HCT116 (cell line): ENCODE data around the gene CDK2AP2. TPM values are rescaled to one million over a fixed set of nuclear protein-coding genes. Genes with fewer than 3 reads are reported as not detected.

Experiments used
- ATAC-seq: fragments of 200-7000 bp; cut with Tn5 transposase; 2 replicates; pipeline ENCODE4 v1.9.1; 2020; ENCODE audit warnings: mild to moderate bottlenecking, moderate library complexity
- BruUV-seq: library from RNA; stranded (reverse); fragments of 400-500 nt; replicated peaks from 2 replicates; lab custom pipeline; 2021; lab: Mats Ljungman, UMichigan
- CTCF ChIA-PET: fragments of 300-600 bp; sonication (Branson Sonifier 250); formaldehyde crosslinking; loops from one replicate; lab custom pipeline; 2021; ENCODE audit warnings: antibody characterized with exemption; lab: Charles Lee
- POLR2A ChIA-PET: fragments of 300-600, 350-600 bp; sonication (Branson Sonifier 250); formaldehyde crosslinking; loops from one replicate; lab custom pipeline; 2021; ENCODE audit warnings: antibody characterized with exemption; lab: Charles Lee
- RAD21 ChIA-PET, 2 experiments: fragments of 300-600 bp; sonication (Branson Sonifier 250); formaldehyde crosslinking; loops; one replicate each; lab custom pipeline; 2023; ENCODE audit warnings: low total read pairs in 2 of 2; ENCODE audit not compliant: uncharacterized antibody in 2 of 2, unreplicated experiment in 2 of 2, low non-redundant PET in 1 of 2; lab: Charles Lee
- DNase-seq: peaks from one replicate; pipeline ENCODE4 v3.0.0-alpha.2; 2010; ENCODE audit warnings: low read depth, low spot score
- H2AFZ ChIP-seq: fragments of 200-600 bp; shearing (Covaris generic), sonication (generic); 2 replicates; pipeline ENCODE4 v1.6.1; 2017; ENCODE audit warnings: low read depth, mixed run types, mixed read lengths, antibody characterized with exemption, low read length; ENCODE audit not compliant: poor library complexity, severe bottlenecking
- H3K27ac ChIP-seq: 2 replicates; pipeline ENCODE4 v1.5.1; 2012; ENCODE audit warnings: low read depth, low read length
- H3K27me3 ChIP-seq: fragments of 200-600 bp; sonication (generic); 2 replicates; pipeline ENCODE4 v1.6.1; 2016; ENCODE audit warnings: mixed run types, low read length, mixed read lengths; ENCODE audit not compliant: insufficient read depth
- H3K36me3 ChIP-seq, 2 experiments: fragments of 200-500 bp in 1 of 2; fragments of 200-600 bp in 1 of 2; sonication (Bioruptor generic) in 1 of 2; sonication (generic) in 1 of 2; 2 replicates each; pipeline versions ENCODE4 v1.5.1 to v1.6.1; 2014 to 2016; ENCODE audit warnings: low read length in 2 of 2, inconsistent platforms in 1 of 2, mixed read lengths in 1 of 2, mixed run types in 1 of 2; ENCODE audit not compliant: insufficient read depth in 2 of 2, control insufficient read depth in 1 of 2
- H3K4me1 ChIP-seq, 2 experiments: fragments of 200-600 bp in 1 of 2; sonication (generic) in 1 of 2; 2 replicates each; pipeline versions ENCODE4 v1.5.1 to v1.6.1; 2012 to 2017; ENCODE audit warnings: low read length in 2 of 2, inconsistent platforms in 1 of 2, mild to moderate bottlenecking in 1 of 2, mixed read lengths in 1 of 2, mixed run types in 1 of 2, moderate library complexity in 1 of 2; ENCODE audit not compliant: insufficient read depth in 2 of 2, control insufficient read depth in 1 of 2
- H3K4me2 ChIP-seq: fragments of 200-600 bp; sonication (generic); 2 replicates; pipeline ENCODE4 v1.6.1; 2017; ENCODE audit warnings: mixed run types, low read length, mixed read lengths
- H3K4me3 ChIP-seq, 2 experiments: fragments of 200-600 bp in 1 of 2; sonication (generic) in 1 of 2; replicated peaks in 1 of 2; 2 replicates each; pipeline ENCODE4 v1.5.1; 2011 to 2016; ENCODE audit warnings: low read length in 2 of 2, control low read depth in 1 of 2, low read depth in 1 of 2, mild to moderate bottlenecking in 1 of 2, mixed read lengths in 1 of 2, mixed run types in 1 of 2
- H3K79me2 ChIP-seq: fragments of 200-600 bp; sonication (generic); 2 replicates; pipeline ENCODE4 v1.6.1; 2017; ENCODE audit warnings: mild to moderate bottlenecking, mixed run types, low read length, moderate library complexity, mixed read lengths; ENCODE audit not compliant: insufficient read depth
- H3K9ac ChIP-seq: fragments of 200-600 bp; sonication (generic); 2 replicates; pipeline ENCODE4 v1.6.1; 2016; ENCODE audit warnings: low read length, mixed read lengths
- H3K9me2 ChIP-seq: fragments of 200-600 bp; sonication (generic), shearing (Covaris generic); 2 replicates; pipeline ENCODE4 v1.6.1; 2017; ENCODE audit warnings: mixed run types, mild to moderate bottlenecking, moderate library complexity; ENCODE audit not compliant: insufficient read depth
- H3K9me3 ChIP-seq, 2 experiments: fragments of 200-500 bp in 1 of 2; fragments of 200-600 bp in 1 of 2; sonication (Bioruptor generic) in 1 of 2; sonication (generic) in 1 of 2; 2 replicates each; pipeline ENCODE4 v1.6.1; 2014 to 2017; ENCODE audit warnings: low read length in 2 of 2, mixed read lengths in 2 of 2, inconsistent platforms in 1 of 2, low read depth in 1 of 2, mild to moderate bottlenecking in 1 of 2, mixed run types in 1 of 2, moderate library complexity in 1 of 2; ENCODE audit not compliant: control insufficient read depth in 1 of 2, insufficient read depth in 1 of 2
- H4K20me1 ChIP-seq: fragments of 200-600 bp; sonication (generic), shearing (Covaris generic); 2 replicates; pipeline ENCODE4 v1.6.1; 2017; ENCODE audit warnings: mixed run types, mild to moderate bottlenecking, moderate library complexity; ENCODE audit not compliant: insufficient read depth
- ATF3 ChIP-seq: IDR thresholded peaks from 2 replicates; pipeline ENCODE4 v1.6.1; 2012
- CBX3 ChIP-seq: IDR thresholded peaks from 2 replicates; pipeline ENCODE4 v1.6.1; 2012; ENCODE audit warnings: low read depth
- FOSL1 ChIP-seq: IDR thresholded peaks from 2 replicates; pipeline ENCODE4 v1.6.1; 2012; ENCODE audit warnings: low read depth
- MAX ChIP-seq: IDR thresholded peaks from 2 replicates; pipeline ENCODE4 v1.6.1; 2012
- RAD21 ChIP-seq: IDR thresholded peaks from 2 replicates; pipeline ENCODE4 v1.6.1; 2012; ENCODE audit warnings: low read depth, mild to moderate bottlenecking
- REST ChIP-seq: IDR thresholded peaks from 2 replicates; pipeline ENCODE4 v1.6.1; 2012; ENCODE audit warnings: low read depth
- SIN3A ChIP-seq: IDR thresholded peaks from 2 replicates; pipeline ENCODE4 v1.6.1; 2012; ENCODE audit warnings: low read depth
- SRF ChIP-seq: IDR thresholded peaks from 2 replicates; pipeline ENCODE4 v1.6.1; 2012; ENCODE audit warnings: low read depth
- TCF7L2 ChIP-seq: IDR thresholded peaks from 2 replicates; pipeline ENCODE4 v1.7.0; 2011; ENCODE audit warnings: borderline replicate concordance, inconsistent platforms; ENCODE audit not compliant: insufficient read depth, insufficient read length; ENCODE audit errors: extremely low read depth
- YY1 ChIP-seq: IDR thresholded peaks from 2 replicates; pipeline ENCODE4 v1.6.1; 2011; ENCODE audit warnings: low read length, low read depth, moderate library complexity, mild to moderate bottlenecking; ENCODE audit not compliant: insufficient replicate concordance; ENCODE audit errors: extremely low read depth
- ZBTB33 ChIP-seq: IDR thresholded peaks from 2 replicates; pipeline ENCODE4 v1.6.1; 2011; ENCODE audit warnings: mild to moderate bottlenecking, low read length, moderate library complexity; ENCODE audit not compliant: insufficient replicate concordance; ENCODE audit errors: extremely low read depth
- intact Hi-C: fragments of 100-400 bp; cut with micrococcal nuclease; formaldehyde crosslinking; loops from 2 replicates; pipeline ENCODE4 v1.10.0; 2022
- total RNA-seq: library from RNA; stranded (reverse); gene quantifications from one replicate; pipeline ENCODE4 v1.2.1, GENCODE V29; 2021; ENCODE audit not compliant: unreplicated experiment

Gene CDK2AP2
- total RNA-seq, 1 experiment from 2014 or later: 53.6 TPM

GRCh38 chr11:67502328-67502979 lies 5.5 kb downstream of the CDK2AP2 start:
- no peak for TF ChIP-seq REST
- TF ChIP-seq TCF7L2: no peak
- no peak for TF ChIP-seq FOSL1
- no peak for TF ChIP-seq CBX3
- TF ChIP-seq ATF3: no peak
- no peak for TF ChIP-seq RAD21
- TF ChIP-seq SIN3A: no peak
- TF ChIP-seq ZBTB33: no peak
- no peak for TF ChIP-seq SRF
- TF ChIP-seq YY1: no peak
- no peak for TF ChIP-seq MAX
- no peak for DNase-seq
- Histone ChIP-seq H2AFZ (no peak overlapping the region), H3K36me3 (peaks cover 8 to 10% of the 10 kb centered on the region in 2 experiments; a peak in 3 of 4 replicates), H3K4me2 (no peak overlapping the region), H3K27ac (no peak overlapping the region), H3K4me1 (peaks cover 28 to 31% of the 10 kb centered on the region in 2 experiments), H3K27me3 (no peaks in the 10 kb centered on the region), H3K9me3 (no peaks in the 10 kb centered on the region), H3K9ac (no peak overlapping the region), H4K20me1 (no peaks in the 10 kb centered on the region), H3K79me2 (peaks cover 29% of the 10 kb centered on the region), H3K9me2 (no peaks in the 10 kb centered on the region), H3K4me3 (no peak overlapping the region)
- no peak for ATAC-seq
- RAD21 ChIA-PET: no interaction called here
- POLR2A ChIA-PET: no interaction called here
- CTCF ChIA-PET: no interaction called here
- BruUV-seq: no TSS peak
- intact Hi-C loops: no loop called here
